ENCODE results near the gene MEIOSIN. TPM values are rescaled to one million over a fixed set of nuclear protein-coding genes. Genes with fewer than 3 reads are reported as not detected.

The MEIOSIN gene
- total and polyA plus RNA-seq, 2 of the 13 experiments (the other 11 are each of a cell fraction or from before 2014, with no cell fraction given), result not detected

DNA sequence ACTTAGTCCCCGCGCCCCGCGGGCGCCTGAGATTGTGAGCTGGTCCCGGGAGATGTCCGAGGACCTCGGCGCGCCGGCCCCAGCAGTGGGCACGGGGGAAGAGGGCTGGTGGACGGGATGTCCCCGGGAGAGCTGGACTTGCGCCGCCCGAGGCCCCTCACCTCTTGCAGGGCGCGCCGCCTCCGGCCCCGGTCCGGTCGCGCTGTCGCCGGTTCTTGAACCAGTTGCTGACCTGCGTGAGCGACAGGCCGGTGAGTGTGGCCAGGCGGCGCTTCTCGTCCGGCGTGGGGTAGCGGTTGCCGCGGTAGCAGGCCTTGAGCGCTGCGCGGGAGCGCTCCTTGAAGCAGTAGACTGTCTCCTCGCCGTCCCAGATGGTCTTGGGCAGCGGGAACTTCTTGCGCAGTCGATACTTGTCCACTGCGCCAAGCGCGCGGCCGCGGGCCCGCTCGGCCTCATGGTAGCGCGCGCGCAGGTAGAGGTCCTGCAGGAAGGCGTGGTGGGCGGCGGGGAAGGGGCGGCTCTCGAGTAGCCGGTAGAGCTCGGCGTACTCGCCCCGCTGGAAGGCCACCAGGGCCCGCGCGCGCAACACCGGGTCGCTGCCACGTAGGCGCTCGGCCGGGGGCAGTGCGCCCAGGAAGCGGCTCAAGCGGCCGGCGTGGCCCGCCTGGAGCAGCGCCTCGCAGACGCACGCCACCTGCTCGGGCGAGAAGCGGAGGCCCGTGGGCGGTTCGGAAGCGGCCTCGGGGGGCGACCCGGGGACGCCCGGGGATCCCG, 34.8 kb downstream of the MEIOSIN start (continued):
- TF ChIP-seq HOXA9 (CRISPR knock-in tag; IDR thresholded peaks at IDR 0.05; ENCODE audit: borderline replicate concordance) (no peak), IKZF4 (CRISPR knock-in tag; IDR thresholded peaks at IDR 0.05; ENCODE audit: borderline replicate concordance, low read depth, not compliant biosample characterization) (peak; percentile 54), RFX3 (CRISPR knock-in tag; IDR thresholded peaks at IDR 0.05) (no peak), ZNF24 (IDR thresholded peaks at IDR 0.05) (no peak), ZNF20 (CRISPR knock-in tag; IDR thresholded peaks at IDR 0.05) (no peak), ZNF747 (CRISPR knock-in tag; IDR thresholded peaks at IDR 0.05; ENCODE audit: borderline replicate concordance) (peak; percentile 6), ZBTB40 (IDR thresholded peaks at IDR 0.05) (no peak), ZBTB40 (CRISPR knock-in tag; IDR thresholded peaks at IDR 0.05) (no peak), ZNF780A (CRISPR knock-in tag; IDR thresholded peaks at IDR 0.05) (no peak), ASH2L (IDR thresholded peaks at IDR 0.05; ENCODE audit: insufficient read length, low read depth, low read length) (no peak), ERF (CRISPR knock-in tag; IDR thresholded peaks at IDR 0.05) (0 out of 2 replicates have a peak, but pooled peaks have one; percentile 27), NRL (CRISPR knock-in tag; IDR thresholded peaks at IDR 0.05; ENCODE audit: borderline replicate concordance) (no peak; the same call in 1 of the 2 replicates), KDM6A (CRISPR knock-in tag; IDR thresholded peaks at IDR 0.05; ENCODE audit: low read depth) (no peak), SNRNP70 (IDR thresholded peaks at IDR 0.05; ENCODE audit: low read depth, low read length) (no peak), ZSCAN21 (CRISPR knock-in tag; IDR thresholded peaks at IDR 0.05; ENCODE audit: borderline replicate concordance) (peak; percentile 40; the same call in 1 of the 2 replicates), ZNF230 (CRISPR knock-in tag; IDR thresholded peaks at IDR 0.05) (no peak; the same call in 1 of the 2 replicates), LBX2 (CRISPR knock-in tag; IDR thresholded peaks at IDR 0.05; ENCODE audit: borderline replicate concordance) (no peak), JUND (CRISPR knock-in tag; IDR thresholded peaks at IDR 0.05) (no peak)
- TF ChIP-seq, protein P1, sequence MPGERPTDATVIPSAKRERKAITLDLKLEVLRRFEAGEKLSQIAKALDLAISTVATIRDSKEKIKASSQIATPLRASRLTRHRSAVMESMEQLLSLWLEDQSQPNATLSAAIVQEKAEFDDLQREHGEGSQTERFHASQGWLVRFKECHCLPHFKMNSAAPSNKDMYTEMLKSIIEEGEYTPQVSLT (CRISPR knock-in tag; IDR thresholded peaks at IDR 0.05; ENCODE audit: borderline replicate concordance, low read depth), result no peak
- TF ChIP-seq, protein P2, sequence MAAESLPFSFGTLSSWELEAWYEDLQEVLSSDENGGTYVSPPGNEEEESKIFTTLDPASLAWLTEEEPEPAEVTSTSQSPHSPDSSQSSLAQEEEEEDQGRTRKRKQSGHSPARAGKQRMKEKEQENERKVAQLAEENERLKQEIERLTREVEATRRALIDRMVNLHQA (CRISPR knock-in tag; IDR thresholded peaks at IDR 0.05), result no peak

All from HepG2 (cell line).